ENCODE data around the gene HERC3. TPM values are rescaled to one million over a fixed set of nuclear protein-coding genes. Genes with fewer than 3 reads are reported as not detected.

HERC3 gene
- total RNA-seq, 1 donor from 2014 or later = 18.9 TPM

DNA sequence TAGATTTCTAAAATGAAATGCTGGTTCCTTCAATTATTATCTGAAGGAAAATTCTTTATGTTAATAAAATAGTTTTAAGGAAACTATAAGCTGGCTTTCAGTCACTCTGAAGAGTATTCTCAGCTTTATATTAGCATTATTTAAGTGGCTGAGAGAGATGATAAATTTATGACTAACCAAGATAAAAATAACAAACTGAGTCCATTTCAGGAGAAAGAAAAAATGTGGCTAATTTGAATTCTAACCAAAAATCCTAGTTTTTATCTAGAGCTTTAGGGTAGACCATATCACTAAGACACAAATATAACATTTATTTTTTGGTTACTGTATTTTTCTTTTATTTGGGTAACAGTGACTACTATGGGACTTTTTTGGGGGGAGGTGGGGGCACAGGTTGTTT, 164.8 kb downstream of the HERC3 start:
- H3K9me3 Mint-ChIP-seq = no peaks in the 10 kb centered on the region
- intact Hi-C loops (cut with micrococcal nuclease) = no loop called here
- no peak overlapping the region for H3K27ac Mint-ChIP-seq
- H3K4me1 Mint-ChIP-seq = peaks cover 5% of the 10 kb centered on the region
- no peak for DNase-seq
- no peaks in the 10 kb centered on the region for H3K27me3 Mint-ChIP-seq
- H3K36me3 Mint-ChIP-seq (ENCODE audit: low read depth) = peaks cover 18% of the 10 kb centered on the region
- no peak overlapping the region for H3K4me3 Mint-ChIP-seq

- Mint-ChIP-seq H3K27ac (no peak overlapping the region), H3K36me3 (ENCODE audit: low read depth) (peaks cover 18% of the 10 kb centered on the region), H3K4me3 (no peak overlapping the region), H3K27me3 (no peaks in the 10 kb centered on the region), H3K9me3 (no peaks in the 10 kb centered on the region), H3K4me1 (peaks cover 5% of the 10 kb centered on the region)
- intact Hi-C loops (cut with micrococcal nuclease) = no loop called here
- DNase-seq = no peak
Observed at GRCh38 chr4:88757776-88758175, 165.5 kb downstream of the HERC3 start.

Other genes with a start within 250 kb of the HERC3 start
- 5.3 and 6.4 TPM in 2 replicates for gene HERC6, start 213.6 kb upstream of the HERC3 start, total RNA-seq
- gene HERC5, start 135.4 kb upstream of the HERC3 start, total RNA-seq = 18.1 and 19.7 TPM in 2 replicates
- 54.6 and 57.0 TPM in 2 replicates for gene PYURF, start 68.7 kb upstream of the HERC3 start, total RNA-seq
- gene NAP1L5, start 105.3 kb downstream of the HERC3 start, total RNA-seq = 4.9 TPM in 2 replicates